HCT116 (cell line): ENCODE results near the gene PCDH9.

Source experiments
- CTCF ChIP-seq, 3 experiments: fragments of 200-600 bp in 1 of 3; sonication (generic) in 1 of 3; IDR thresholded peaks in 2 of 3; conservative IDR thresholded peaks in 1 of 3; 2 replicates each; pipeline ENCODE4 v1.5.1; 2012 to 2017; ENCODE audit warnings: low read depth in 2 of 3, low read length in 2 of 3, antibody characterized with exemption in 1 of 3, borderline replicate concordance in 1 of 3, control low read depth in 1 of 3, mild to moderate bottlenecking in 1 of 3, mixed read lengths in 1 of 3, mixed run types in 1 of 3, moderate library complexity in 1 of 3; ENCODE audit not compliant: insufficient read depth in 1 of 3
- MAX ChIP-seq: IDR thresholded peaks from 2 replicates; pipeline ENCODE4 v1.6.1; 2012
- YY1 ChIP-seq: IDR thresholded peaks from 2 replicates; pipeline ENCODE4 v1.6.1; 2011; ENCODE audit warnings: low read length, low read depth, moderate library complexity, mild to moderate bottlenecking; ENCODE audit not compliant: insufficient replicate concordance; ENCODE audit errors: extremely low read depth

- no peak for TF ChIP-seq CTCF (IDR thresholded peaks at IDR 0.05 in 2 of 3, conservative IDR thresholded peaks at IDR 0.05 in 1 of 3; ENCODE audit: borderline replicate concordance in 1 of 3, insufficient read depth in 1 of 3, low read depth in 2 of 3, low read length in 2 of 3)
- TF ChIP-seq MAX, result no peak
- no peak for TF ChIP-seq YY1
Measured at GRCh38 chr13:67062160-67062559, 168.0 kb downstream of the PCDH9 start.
